ENCODE data around the gene HIRIP3. TPM values are rescaled to one million over a fixed set of nuclear protein-coding genes. Genes with fewer than 3 reads are reported as not detected.

The HIRIP3 gene
- polyA plus RNA-seq, 1 donor (not counting 4 experiments of a cell fraction or from before 2014, with no cell fraction given): 4.1 TPM

DNA sequence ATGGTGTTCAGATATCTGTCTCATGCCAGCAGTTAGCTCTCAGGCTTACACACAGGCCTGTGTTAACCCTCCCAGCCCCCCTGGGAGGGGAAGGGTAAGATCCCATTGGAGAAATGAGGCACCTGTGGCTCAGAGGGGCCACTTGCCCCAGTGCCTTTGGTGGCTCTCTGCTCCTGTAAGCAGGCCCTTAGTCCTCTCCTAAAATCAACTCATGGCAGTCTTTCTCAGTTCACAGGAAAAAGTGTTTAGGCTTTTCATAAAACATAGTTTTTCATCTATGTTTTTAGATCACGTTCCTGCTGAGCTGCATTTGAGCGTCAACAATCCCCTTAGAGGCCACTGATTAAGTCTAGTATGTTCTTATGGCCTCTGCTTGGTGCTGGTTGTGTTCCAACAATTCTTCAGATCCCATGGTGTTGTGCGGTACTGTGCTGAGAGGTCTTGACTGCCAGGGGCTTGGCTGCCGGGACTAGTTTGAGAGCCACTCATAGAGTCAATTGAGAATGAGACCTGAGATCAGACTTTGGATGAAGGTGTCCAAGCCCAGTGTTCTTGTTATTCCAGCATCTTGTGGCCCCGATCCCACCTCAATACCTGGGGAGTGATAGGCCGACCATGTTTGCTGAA is 11.2 kb downstream of the HIRIP3 start:
- no peak for FAIRE-seq
- no peak overlapping the region for H3K9ac ChIP-seq (ENCODE audit: control insufficient read depth, extremely low read depth, insufficient read depth, low read length)

DNA sequence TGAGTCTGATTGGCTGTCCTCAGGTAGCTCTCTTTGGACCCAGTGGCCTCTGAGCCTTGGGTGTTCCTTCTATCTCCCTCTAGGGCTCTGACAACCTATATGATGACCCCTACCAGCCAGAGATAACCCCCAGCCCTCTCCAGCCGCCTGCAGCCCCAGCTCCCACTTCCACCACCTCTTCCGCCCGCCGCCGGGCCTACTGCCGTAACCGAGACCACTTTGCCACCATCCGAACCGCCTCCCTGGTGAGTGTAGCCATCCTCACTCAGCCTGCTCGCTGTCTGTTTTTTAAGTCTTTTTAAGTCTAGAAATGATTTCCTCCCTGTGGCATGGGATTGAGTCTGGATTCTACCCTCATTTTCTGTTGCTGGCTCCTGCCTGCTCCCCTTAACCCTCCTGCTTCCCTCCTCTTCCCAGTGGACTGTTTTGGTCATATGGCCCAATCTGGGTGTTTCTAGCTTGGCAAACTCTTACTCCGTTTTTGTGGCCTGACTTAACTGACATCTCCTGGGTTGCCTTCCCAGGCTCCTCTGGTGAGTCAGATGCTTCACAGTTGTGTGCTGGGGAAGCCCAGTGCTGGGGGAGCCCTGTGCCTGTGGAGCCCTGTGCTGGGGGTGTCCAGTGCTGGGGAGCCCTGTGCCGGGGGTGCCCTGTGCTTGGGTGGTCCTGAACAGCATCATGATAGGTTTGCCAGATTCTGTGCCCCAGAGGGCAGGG is 11.8 kb downstream of the HIRIP3 start:
- dilution Hi-C loops (cut with MboI; ENCODE audit: extremely low pct_ligation_motif_present, low sequenced_read_pairs): no loop called here
- no peak for DNase-seq (ENCODE audit: low read depth, low spot score)
- H3K9me3 ChIP-seq (ENCODE audit: control insufficient read depth, low read depth, low read length): no peaks in the 10 kb centered on the region
- H3K79me2 ChIP-seq (ENCODE audit: control insufficient read depth, insufficient read depth, low read length): peaks cover 2% of the 10 kb centered on the region
- no peak overlapping the region for H2AFZ ChIP-seq (ENCODE audit: control insufficient read depth, low read length)
- peaks cover 56 to 67% of the 10 kb centered on the region in 2 experiments for H3K36me3 ChIP-seq (ENCODE audit: control insufficient read depth in 2 of 2, extremely low read depth in 1 of 2, insufficient read depth in 2 of 2, low read length in 2 of 2)
- no peak overlapping the region for H3K27ac ChIP-seq (ENCODE audit: control insufficient read depth, insufficient read depth, low read length)
- no peak overlapping the region for H3K4me2 ChIP-seq (ENCODE audit: control insufficient read depth, extremely low read depth, insufficient read depth, low read depth, low read length)
- TF ChIP-seq, protein P1, sequence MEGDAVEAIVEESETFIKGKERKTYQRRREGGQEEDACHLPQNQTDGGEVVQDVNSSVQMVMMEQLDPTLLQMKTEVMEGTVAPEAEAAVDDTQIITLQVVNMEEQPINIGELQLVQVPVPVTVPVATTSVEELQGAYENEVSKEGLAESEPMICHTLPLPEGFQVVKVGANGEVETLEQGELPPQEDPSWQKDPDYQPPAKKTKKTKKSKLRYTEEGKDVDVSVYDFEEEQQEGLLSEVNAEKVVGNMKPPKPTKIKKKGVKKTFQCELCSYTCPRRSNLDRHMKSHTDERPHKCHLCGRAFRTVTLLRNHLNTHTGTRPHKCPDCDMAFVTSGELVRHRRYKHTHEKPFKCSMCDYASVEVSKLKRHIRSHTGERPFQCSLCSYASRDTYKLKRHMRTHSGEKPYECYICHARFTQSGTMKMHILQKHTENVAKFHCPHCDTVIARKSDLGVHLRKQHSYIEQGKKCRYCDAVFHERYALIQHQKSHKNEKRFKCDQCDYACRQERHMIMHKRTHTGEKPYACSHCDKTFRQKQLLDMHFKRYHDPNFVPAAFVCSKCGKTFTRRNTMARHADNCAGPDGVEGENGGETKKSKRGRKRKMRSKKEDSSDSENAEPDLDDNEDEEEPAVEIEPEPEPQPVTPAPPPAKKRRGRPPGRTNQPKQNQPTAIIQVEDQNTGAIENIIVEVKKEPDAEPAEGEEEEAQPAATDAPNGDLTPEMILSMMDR (optimal IDR thresholded peaks at IDR 0.05 in 1 of 3, IDR thresholded peaks at IDR 0.05 in 1 of 3, conservative IDR thresholded peaks at IDR 0.05 in 1 of 3; ENCODE audit: extremely low read depth in 1 of 3, insufficient read depth in 2 of 3, low read length in 3 of 3): no peak
- no peak for TF ChIP-seq EZH2 (IDR thresholded peaks at IDR 0.05; ENCODE audit: low read length)
- H3K4me3 ChIP-seq (ENCODE audit: control insufficient read depth in 2 of 3, extremely low read depth in 1 of 3, insufficient read depth in 2 of 3, low read depth in 1 of 3, low read length in 3 of 3): no peak overlapping the region
- H3K9ac ChIP-seq (ENCODE audit: control insufficient read depth, extremely low read depth, insufficient read depth, low read length): no peak overlapping the region
- no peaks in the 10 kb centered on the region for H3K9me1 ChIP-seq (ENCODE audit: control insufficient read depth, extremely low read depth, insufficient read depth, low read length)
- H3K4me1 ChIP-seq (ENCODE audit: control insufficient read depth, extremely low read depth, insufficient read depth, low read length): no peaks in the 10 kb centered on the region
- no peaks in the 10 kb centered on the region for H4K20me1 ChIP-seq (ENCODE audit: control insufficient read depth, extremely low read depth, insufficient read depth, low read length)
- H3K27me3 ChIP-seq (ENCODE audit: control insufficient read depth, extremely low read depth, insufficient read depth, low read length): no peaks in the 10 kb centered on the region
- FAIRE-seq: no peak

More for the DNA sequence above, 11.2 kb downstream of the HIRIP3 start:
- dilution Hi-C loops (cut with MboI; ENCODE audit: extremely low pct_ligation_motif_present, low sequenced_read_pairs): no loop called here
- Histone ChIP-seq H3K4me2 (ENCODE audit: control insufficient read depth, extremely low read depth, insufficient read depth, low read depth, low read length) (no peak overlapping the region), H3K27ac (ENCODE audit: control insufficient read depth, insufficient read depth, low read length) (no peak overlapping the region), H3K9me3 (ENCODE audit: control insufficient read depth, low read depth, low read length) (no peaks in the 10 kb centered on the region), H2AFZ (ENCODE audit: control insufficient read depth, low read length) (no peak overlapping the region), H3K79me2 (ENCODE audit: control insufficient read depth, insufficient read depth, low read length) (no peaks in the 10 kb centered on the region), H3K27me3 (ENCODE audit: control insufficient read depth, extremely low read depth, insufficient read depth, low read length) (no peaks in the 10 kb centered on the region), H4K20me1 (ENCODE audit: control insufficient read depth, extremely low read depth, insufficient read depth, low read length) (no peaks in the 10 kb centered on the region), H3K4me3 (ENCODE audit: control insufficient read depth in 2 of 3, extremely low read depth in 1 of 3, insufficient read depth in 2 of 3, low read depth in 1 of 3, low read length in 3 of 3) (no peak overlapping the region), H3K36me3 (ENCODE audit: control insufficient read depth in 2 of 2, extremely low read depth in 1 of 2, insufficient read depth in 2 of 2, low read length in 2 of 2) (peaks cover 56 to 65% of the 10 kb centered on the region in 2 experiments), H3K4me1 (ENCODE audit: control insufficient read depth, extremely low read depth, insufficient read depth, low read length) (no peaks in the 10 kb centered on the region), H3K9me1 (ENCODE audit: control insufficient read depth, extremely low read depth, insufficient read depth, low read length) (no peaks in the 10 kb centered on the region)
- TF ChIP-seq EZH2 (IDR thresholded peaks at IDR 0.05; ENCODE audit: low read length): no peak
- TF ChIP-seq, protein P1 (optimal IDR thresholded peaks at IDR 0.05 in 1 of 3, IDR thresholded peaks at IDR 0.05 in 1 of 3, conservative IDR thresholded peaks at IDR 0.05 in 1 of 3; ENCODE audit: extremely low read depth in 1 of 3, insufficient read depth in 2 of 3, low read length in 3 of 3): no peak
- DNase-seq (ENCODE audit: low read depth, low spot score): no peak
